HepG2 (cell line): ENCODE measurements around the gene TTC6. TPM values are rescaled to one million over a fixed set of nuclear protein-coding genes. Genes with fewer than 3 reads are reported as not detected.

Source experiments
- HDAC1 ChIP-seq: sonication (generic); formaldehyde crosslinking; IDR thresholded peaks from 2 replicates; pipeline ENCODE4 v1.5.1; 2020; ENCODE audit warnings: mild to moderate bottlenecking, missing genetic modification reagents
- MATR3 ChIP-seq: sonication (generic); formaldehyde crosslinking; IDR thresholded peaks from 2 replicates; pipeline ENCODE4 v1.4.0; 2020; ENCODE audit warnings: missing genetic modification reagents
- PLRG1 ChIP-seq: fragments of 450-650 bp; conservative IDR thresholded peaks from 2 replicates; pipeline ENCODE4 v1.6.1; 2016
- RAD21 ChIP-seq: fragments of 450-650 bp; formaldehyde crosslinking; IDR thresholded peaks from 2 replicates; pipeline ENCODE4 v1.5.0; 2020; ENCODE audit warnings: mild to moderate bottlenecking
- ZBED4 ChIP-seq: sonication (generic); formaldehyde crosslinking; IDR thresholded peaks from 2 replicates; pipeline ENCODE4 v1.4.0; 2020; ENCODE audit warnings: missing genetic modification reagents, borderline replicate concordance
- ZHX2 ChIP-seq, 2 experiments: sonication (generic) in 1 of 2; formaldehyde crosslinking in 1 of 2; IDR thresholded peaks; 2 replicates each; pipeline versions ENCODE4 v1.6.1 to v1.9.0; 2014 to 2022; ENCODE audit warnings: antibody characterized with exemption in 1 of 2, borderline replicate concordance in 1 of 2, inconsistent platforms in 1 of 2, low read depth in 1 of 2, missing genetic modification reagents in 1 of 2
- ZKSCAN5 ChIP-seq: sonication (generic); formaldehyde crosslinking; IDR thresholded peaks from 2 replicates; pipeline ENCODE4 v1.5.1; 2020; ENCODE audit warnings: mild to moderate bottlenecking, missing genetic modification reagents
- ZNF20 ChIP-seq: sonication (generic); formaldehyde crosslinking; IDR thresholded peaks from 2 replicates; pipeline ENCODE4 v1.4.0; 2020; ENCODE audit warnings: mild to moderate bottlenecking, moderate library complexity, missing genetic modification reagents
- ZNF430 ChIP-seq: sonication (generic); formaldehyde crosslinking; IDR thresholded peaks from 2 replicates; pipeline ENCODE4 v1.9.0; 2021; ENCODE audit warnings: mild to moderate bottlenecking, missing genetic modification reagents
- ZNF687 ChIP-seq: sonication (generic); formaldehyde crosslinking; IDR thresholded peaks from 2 replicates; pipeline ENCODE4 v1.5.1; 2020; ENCODE audit warnings: mild to moderate bottlenecking, missing genetic modification reagents, moderate library complexity
- polyA plus RNA-seq, 8 experiments: library from polyadenylated mRNA; depleted of rRNA in 3 of 8; stranded (reverse) in 7 of 8; unstranded in 1 of 8; fragments of >200 nt; fragmentation: Illumina TruSeq in 4 of 8; extraction: Trizol in 4 of 8; gene quantifications; 2 replicates each; pipeline versions ENCODE4 v1.2.1 to v1.2.3, GENCODE V29; 2011 to 2016; ENCODE audit warnings: low read depth in 4 of 8, missing spikeins in 1 of 8, mixed read lengths in 1 of 8; ENCODE audit not compliant: insufficient read depth in 1 of 8
- total RNA-seq, 5 experiments: library from RNA; depleted of rRNA; stranded (reverse); fragments of >200 nt; fragmentation: Illumina TruSeq; extraction: Trizol; gene quantifications; 2 replicates each; pipeline ENCODE4 v1.2.3, GENCODE V29; 2016; ENCODE audit warnings: low read depth in 1 of 5

Gene TTC6
- total and polyA plus RNA-seq, 2 of the 13 experiments (the other 11 are each of a cell fraction or from before 2014, with no cell fraction given): 9.3 to 27.4 TPM

- TF ChIP-seq ZHX2 (IDR thresholded peaks at IDR 0.05; ENCODE audit: low read depth): 0 out of 2 replicates have a peak, but pooled peaks have one; percentile 18
- TF ChIP-seq ZHX2 (CRISPR knock-in tag; IDR thresholded peaks at IDR 0.05; ENCODE audit: borderline replicate concordance): no peak
- TF ChIP-seq MATR3 (CRISPR knock-in tag): peak; percentile 21; the same call in 1 of the 2 replicates
- peak; percentile 81 for TF ChIP-seq ZNF687 (CRISPR knock-in tag)
- peak; percentile 60; the same call in 1 of the 2 replicates for TF ChIP-seq ZNF430 (CRISPR knock-in tag)
- TF ChIP-seq PLRG1: no peak
- TF ChIP-seq ZNF20: peak; percentile 51; the same call in 1 of the 2 replicates
- TF ChIP-seq ZKSCAN5 (CRISPR knock-in tag): 0 out of 2 replicates have a peak, but pooled peaks have one; percentile 21
- peak; percentile 48 for TF ChIP-seq RAD21
- 0 out of 2 replicates have a peak, but pooled peaks have one; percentile 40 for TF ChIP-seq HDAC1 (CRISPR knock-in tag)
- TF ChIP-seq ZBED4: peak; percentile 97
Measured at GRCh38 chr14:37583358-37584210, 11.8 kb upstream of the TTC6 start (continued).
